PC-3 (cell line): ENCODE results near the gene MLPH.

Source experiments
- CTCF ChIP-seq: fragments of 300-600 bp; sonication (generic); conservative IDR thresholded peaks from 2 replicates; pipeline ENCODE4 v1.5.1; 2017; ENCODE audit warnings: antibody characterized with exemption, low read depth, mild to moderate bottlenecking, low read length
- EZH2 ChIP-seq: fragments of 300-600 bp; sonication (generic); IDR thresholded peaks from one replicate; pipeline ENCODE4 v1.6.1; 2017; ENCODE audit warnings: antibody characterized with exemption, mild to moderate bottlenecking, low read length; ENCODE audit not compliant: unreplicated experiment
- EZH2phosphoT487 ChIP-seq: fragments of 300-600 bp; sonication (generic); IDR thresholded peaks from 2 replicates; pipeline ENCODE4 v1.6.1; 2018; ENCODE audit warnings: mild to moderate bottlenecking, antibody characterized with exemption, low read length, borderline replicate concordance

GRCh38 chr2:237535385-237536082 is 48.5 kb downstream of the MLPH start:
- TF ChIP-seq CTCF (no peak), EZH2 (no peak), EZH2phosphoT487 (no peak)
